MM.1S (cell line): ENCODE data around the gene CLEC18A.

Experiments
- DNase-seq: peaks from one replicate; pipeline ENCODE4 v3.0.0-alpha.2; 2015
- H2AFZ ChIP-seq: fragments of 300-600 bp; sonication (generic); 2 replicates; pipeline ENCODE4 v1.6.0; 2016; ENCODE audit warnings: antibody characterized with exemption, low read length
- H3F3A ChIP-seq: fragments of 300-600 bp; sonication (generic); 2 replicates; pipeline ENCODE4 v1.6.1; 2016; ENCODE audit warnings: mild to moderate bottlenecking, antibody characterized with exemption, low read length, moderate library complexity, mixed read lengths; ENCODE audit not compliant: insufficient read depth
- H3K27ac ChIP-seq: fragments of 300-600 bp; sonication (generic); 2 replicates; pipeline ENCODE4 v1.5.1; 2016; ENCODE audit warnings: mild to moderate bottlenecking, low read length
- H3K27me3 ChIP-seq: fragments of 300-600 bp; sonication (generic); replicated peaks from 2 replicates; pipeline ENCODE4 v1.6.0; 2016; ENCODE audit warnings: low read length; ENCODE audit not compliant: insufficient read depth
- H3K36me3 ChIP-seq: fragments of 300-600 bp; sonication (generic); replicated peaks from 2 replicates; pipeline ENCODE4 v1.6.1; 2016; ENCODE audit warnings: mild to moderate bottlenecking, low read length, mixed read lengths; ENCODE audit not compliant: insufficient read depth
- H3K4me1 ChIP-seq: fragments of 300-600 bp; sonication (generic); 2 replicates; pipeline ENCODE4 v1.6.1; 2016; ENCODE audit warnings: low read length, mixed read lengths
- H3K4me2 ChIP-seq: fragments of 300-600 bp; sonication (generic); 2 replicates; pipeline ENCODE4 v1.6.0; 2016; ENCODE audit warnings: low read depth, low read length
- H3K4me3 ChIP-seq: fragments of 300-600 bp; sonication (generic); 2 replicates; pipeline ENCODE4 v1.5.1; 2016; ENCODE audit warnings: low read length, mixed read lengths
- H3K79me2 ChIP-seq: fragments of 300-600 bp; sonication (generic); 2 replicates; pipeline ENCODE4 v1.6.1; 2016; ENCODE audit warnings: mixed run types, low read length, mixed read lengths
- H3K9ac ChIP-seq: fragments of 300-600 bp; sonication (generic); 2 replicates; pipeline ENCODE4 v1.6.1; 2016; ENCODE audit warnings: low read length, mixed read lengths
- H3K9me2 ChIP-seq: fragments of 300-600 bp; sonication (generic); replicated peaks from 2 replicates; pipeline ENCODE4 v1.6.1; 2016; ENCODE audit warnings: mild to moderate bottlenecking, low read length, mixed read lengths; ENCODE audit not compliant: insufficient read depth
- H3K9me3 ChIP-seq: fragments of 300-600 bp; sonication (generic); replicated peaks from 2 replicates; pipeline ENCODE4 v1.6.1; 2016; ENCODE audit warnings: mild to moderate bottlenecking, low read length, mixed read lengths; ENCODE audit not compliant: insufficient read depth
- H4K20me1 ChIP-seq: fragments of 300-600 bp; sonication (generic); 2 replicates; pipeline ENCODE4 v1.6.1; 2016; ENCODE audit warnings: mild to moderate bottlenecking, low read length, moderate library complexity, mixed read lengths; ENCODE audit not compliant: insufficient read depth
- EZH2 ChIP-seq: fragments of 300-600 bp; sonication (generic); optimal IDR thresholded peaks from 2 replicates; pipeline ENCODE3; 2017; ENCODE audit warnings: low read depth, mild to moderate bottlenecking, antibody characterized with exemption, low read length, mixed read lengths
- EZH2phosphoT487 ChIP-seq: fragments of 300-600 bp; sonication (generic); IDR thresholded peaks from 2 replicates; pipeline ENCODE4 v1.6.1; 2018; ENCODE audit warnings: antibody characterized with exemption, low read length
- TF ChIP-seq, protein P1 (sequence below): fragments of 300-600 bp; sonication (generic); IDR thresholded peaks from 2 replicates; pipeline ENCODE4 v1.5.1; 2016; ENCODE audit warnings: antibody characterized with exemption, low read length, mixed read lengths

CLEC18A gene

DNA sequence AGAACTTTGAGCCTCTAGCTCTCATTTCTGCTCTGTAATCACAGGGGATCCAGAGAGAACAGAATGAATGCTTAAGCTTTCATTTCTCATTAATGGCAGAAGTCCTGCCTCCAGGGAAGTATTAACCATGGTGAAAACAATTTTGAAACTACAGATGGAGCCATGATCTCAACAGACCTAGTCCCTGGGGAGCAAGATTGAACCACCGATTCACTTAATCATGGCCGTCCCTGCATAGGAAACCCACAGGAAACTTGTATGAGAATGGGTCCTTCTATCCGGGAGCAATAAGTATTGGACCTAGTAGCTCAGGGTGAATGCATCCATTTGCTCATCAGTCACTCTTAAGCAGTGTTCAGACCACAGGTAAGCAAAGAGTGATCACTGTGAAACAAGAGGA lies 40.2 kb upstream of the CLEC18A start:
- Histone ChIP-seq H3K4me3 (no peak overlapping the region), H3F3A (no peaks in the 10 kb centered on the region), H4K20me1 (no peaks in the 10 kb centered on the region), H3K27me3 (no peaks in the 10 kb centered on the region), H3K79me2 (no peaks in the 10 kb centered on the region), H2AFZ (no peak overlapping the region), H3K4me2 (no peak overlapping the region), H3K27ac (no peak overlapping the region), H3K4me1 (no peaks in the 10 kb centered on the region), H3K9me3 (no peaks in the 10 kb centered on the region), H3K36me3 (no peaks in the 10 kb centered on the region), H3K9ac (no peak overlapping the region), H3K9me2 (no peaks in the 10 kb centered on the region)
- TF ChIP-seq, protein P1, sequence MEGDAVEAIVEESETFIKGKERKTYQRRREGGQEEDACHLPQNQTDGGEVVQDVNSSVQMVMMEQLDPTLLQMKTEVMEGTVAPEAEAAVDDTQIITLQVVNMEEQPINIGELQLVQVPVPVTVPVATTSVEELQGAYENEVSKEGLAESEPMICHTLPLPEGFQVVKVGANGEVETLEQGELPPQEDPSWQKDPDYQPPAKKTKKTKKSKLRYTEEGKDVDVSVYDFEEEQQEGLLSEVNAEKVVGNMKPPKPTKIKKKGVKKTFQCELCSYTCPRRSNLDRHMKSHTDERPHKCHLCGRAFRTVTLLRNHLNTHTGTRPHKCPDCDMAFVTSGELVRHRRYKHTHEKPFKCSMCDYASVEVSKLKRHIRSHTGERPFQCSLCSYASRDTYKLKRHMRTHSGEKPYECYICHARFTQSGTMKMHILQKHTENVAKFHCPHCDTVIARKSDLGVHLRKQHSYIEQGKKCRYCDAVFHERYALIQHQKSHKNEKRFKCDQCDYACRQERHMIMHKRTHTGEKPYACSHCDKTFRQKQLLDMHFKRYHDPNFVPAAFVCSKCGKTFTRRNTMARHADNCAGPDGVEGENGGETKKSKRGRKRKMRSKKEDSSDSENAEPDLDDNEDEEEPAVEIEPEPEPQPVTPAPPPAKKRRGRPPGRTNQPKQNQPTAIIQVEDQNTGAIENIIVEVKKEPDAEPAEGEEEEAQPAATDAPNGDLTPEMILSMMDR, result no peak
- TF ChIP-seq EZH2, result no peak
- no peak for TF ChIP-seq EZH2phosphoT487
- DNase-seq, result no peak

- no peaks in the 10 kb centered on the region for H3K79me2 ChIP-seq
- no peak overlapping the region for H3K4me2 ChIP-seq
- no peak overlapping the region for H3K9ac ChIP-seq
- no peaks in the 10 kb centered on the region for H3K4me1 ChIP-seq
- no peaks in the 10 kb centered on the region for H3K9me3 ChIP-seq
- no peak overlapping the region for H3K4me3 ChIP-seq
- no peak overlapping the region for H2AFZ ChIP-seq
- TF ChIP-seq, protein P1, result no peak
- TF ChIP-seq EZH2 (no peak), EZH2phosphoT487 (no peak)
- no peaks in the 10 kb centered on the region for H3K9me2 ChIP-seq
- no peaks in the 10 kb centered on the region for H3F3A ChIP-seq
- DNase-seq, result no peak
- no peaks in the 10 kb centered on the region for H3K36me3 ChIP-seq
- no peaks in the 10 kb centered on the region for H4K20me1 ChIP-seq
- H3K27ac ChIP-seq, result no peak overlapping the region
- H3K27me3 ChIP-seq, result no peaks in the 10 kb centered on the region
Measured at GRCh38 chr16:69916462-69916861, 34.7 kb upstream of the CLEC18A start.

- Histone ChIP-seq H3K4me1 (no peaks in the 10 kb centered on the region), H3K27ac (no peak overlapping the region), H3K79me2 (no peaks in the 10 kb centered on the region), H4K20me1 (no peaks in the 10 kb centered on the region), H3K9ac (no peak overlapping the region), H3K36me3 (no peaks in the 10 kb centered on the region), H2AFZ (no peak overlapping the region), H3K9me3 (no peaks in the 10 kb centered on the region), H3K4me3 (no peak overlapping the region), H3K4me2 (no peak overlapping the region), H3K27me3 (no peaks in the 10 kb centered on the region), H3K9me2 (no peaks in the 10 kb centered on the region), H3F3A (no peaks in the 10 kb centered on the region)
- no peak for DNase-seq
- TF ChIP-seq EZH2 (no peak), EZH2phosphoT487 (no peak)
- TF ChIP-seq, protein P1, result no peak
Measured at GRCh38 chr16:69917311-69917710, 33.8 kb upstream of the CLEC18A start.
